GM12872 (cell line): ENCODE measurements around the gene ZNF555.

ENCODE experiments used
- CTCF ChIP-seq: IDR thresholded peaks from 3 replicates; pipeline ENCODE4 v1.5.1; 2011; ENCODE audit warnings: low read depth, mild to moderate bottlenecking, low read length, moderate library complexity; ENCODE audit not compliant: insufficient read depth

ZNF555 gene

GRCh38 chr19:2798158-2798685 is 43.1 kb upstream of the ZNF555 start:
- TF ChIP-seq CTCF: no peak

GRCh38 chr19:2798733-2799132 is 42.5 kb upstream of the ZNF555 start:
- no peak for TF ChIP-seq CTCF

GRCh38 chr19:2799273-2800020 is 41.8 kb upstream of the ZNF555 start:
- no peak for TF ChIP-seq CTCF

- TF ChIP-seq CTCF: no peak
Observed at GRCh38 chr19:2800506-2800905, 40.8 kb upstream of the ZNF555 start.

GRCh38 chr19:2802826-2803225 is 38.4 kb upstream of the ZNF555 start:
- no peak for TF ChIP-seq CTCF

- TF ChIP-seq CTCF: no peak
Observed at GRCh38 chr19:2803486-2804155, 37.7 kb upstream of the ZNF555 start.

GRCh38 chr19:2804156-2805004 is 36.9 kb upstream of the ZNF555 start:
- no peak for TF ChIP-seq CTCF
